HG03135 (cell line): ENCODE results near the gene AREL1.

Source experiments
- ATAC-seq: cut with Tn5 transposase; IDR thresholded peaks from one replicate; pipeline ENCODE4 v1.9.1; 2021; ENCODE audit warnings: mild to moderate bottlenecking, moderate library complexity; ENCODE audit not compliant: unreplicated experiment

The AREL1 gene

DNA sequence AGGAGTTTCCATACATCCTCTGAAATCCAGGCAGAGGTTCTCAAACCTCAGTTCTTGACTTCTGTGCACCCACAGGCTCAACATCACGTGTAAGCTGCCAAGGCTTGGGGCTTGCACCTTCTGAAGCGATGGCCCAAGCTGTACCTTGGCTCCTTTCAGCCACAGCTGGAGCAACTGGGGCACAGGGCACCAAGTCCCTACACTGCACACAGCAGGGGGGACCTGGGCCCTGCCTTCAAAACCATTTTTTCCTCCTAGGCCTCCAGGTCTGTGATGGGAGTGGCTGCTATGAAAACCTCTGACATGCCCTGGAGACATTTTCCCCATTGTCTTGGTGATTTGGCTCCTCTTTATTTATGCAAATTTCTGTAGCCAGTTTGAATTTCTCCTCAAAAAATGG is 10.6 kb downstream of the AREL1 start:
- no peak for ATAC-seq

DNA sequence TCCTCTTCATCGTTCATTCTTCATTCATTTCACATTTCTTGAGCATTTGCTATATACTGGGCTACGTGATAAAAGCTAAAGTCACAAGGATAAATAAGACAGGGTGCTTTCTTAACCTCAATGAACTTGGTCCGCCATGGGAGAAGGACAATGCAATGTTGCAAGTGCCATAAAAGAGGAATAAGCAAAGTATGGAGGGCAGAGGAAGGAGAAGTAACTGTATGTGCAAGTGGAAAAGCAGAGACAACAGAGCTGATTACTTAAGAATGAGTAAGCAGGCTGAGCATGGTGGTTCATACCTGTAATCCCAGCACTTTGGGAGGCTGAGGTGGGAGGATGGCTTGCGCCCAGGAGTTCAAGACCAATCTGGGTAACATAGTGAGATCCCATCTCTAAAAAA is 14.4 kb downstream of the AREL1 start:
- ATAC-seq, result no peak

DNA sequence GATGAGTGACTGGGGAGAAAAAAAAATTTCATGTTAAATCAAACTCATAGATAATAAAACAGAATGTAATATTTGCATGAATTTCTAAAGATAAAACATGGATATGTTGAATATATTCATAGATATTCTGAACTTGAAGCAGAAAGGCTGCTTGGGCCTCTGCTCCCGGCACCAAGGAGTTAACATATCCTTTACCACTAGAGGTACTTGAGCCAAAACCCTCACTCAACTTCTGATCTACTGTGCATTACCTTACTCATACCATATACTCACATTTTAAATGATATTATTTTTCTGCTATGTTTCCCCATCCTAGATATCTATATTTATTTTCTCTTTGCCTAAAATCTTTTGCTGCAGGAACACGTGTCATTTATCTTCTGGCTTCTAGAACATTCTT is 14.9 kb downstream of the AREL1 start:
- no peak for ATAC-seq

DNA sequence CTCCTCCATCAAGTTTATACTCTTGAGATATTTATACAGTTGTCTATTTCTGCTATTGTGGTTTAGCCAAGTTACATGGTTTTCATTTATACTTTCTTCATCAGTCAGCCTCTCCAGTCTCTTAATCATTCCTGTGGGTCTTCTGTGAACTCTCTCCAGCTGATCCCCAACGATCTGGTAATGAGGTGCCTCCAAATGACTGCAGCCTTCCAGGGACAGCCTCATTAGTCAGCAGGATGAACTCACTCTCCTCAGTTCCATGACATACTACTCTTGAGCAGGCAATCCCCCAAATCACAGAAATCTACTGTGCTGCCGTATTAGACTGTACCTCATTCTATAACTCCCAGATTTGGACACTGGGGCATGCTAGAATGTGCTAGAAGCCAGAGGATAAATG is 15.3 kb downstream of the AREL1 start:
- ATAC-seq, result no peak

DNA sequence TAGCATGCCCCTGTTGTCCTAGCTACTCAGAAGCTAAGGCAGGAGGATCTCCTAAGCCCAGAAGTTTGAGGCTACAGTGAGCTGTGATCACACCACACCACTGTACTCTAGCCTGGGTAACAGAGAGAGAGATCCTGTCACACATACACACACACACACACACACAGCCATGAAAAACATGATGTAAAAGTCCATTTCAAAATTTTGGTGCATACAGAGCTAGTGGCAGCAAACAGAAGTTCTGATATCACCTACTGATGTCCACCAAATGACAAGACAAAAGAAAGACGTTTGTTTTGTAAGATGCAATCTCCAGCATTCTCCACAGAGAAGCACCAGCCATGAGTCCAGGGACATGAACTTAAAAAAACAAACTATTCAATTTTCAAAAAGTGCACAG is 15.9 kb downstream of the AREL1 start:
- ATAC-seq, result no peak

DNA sequence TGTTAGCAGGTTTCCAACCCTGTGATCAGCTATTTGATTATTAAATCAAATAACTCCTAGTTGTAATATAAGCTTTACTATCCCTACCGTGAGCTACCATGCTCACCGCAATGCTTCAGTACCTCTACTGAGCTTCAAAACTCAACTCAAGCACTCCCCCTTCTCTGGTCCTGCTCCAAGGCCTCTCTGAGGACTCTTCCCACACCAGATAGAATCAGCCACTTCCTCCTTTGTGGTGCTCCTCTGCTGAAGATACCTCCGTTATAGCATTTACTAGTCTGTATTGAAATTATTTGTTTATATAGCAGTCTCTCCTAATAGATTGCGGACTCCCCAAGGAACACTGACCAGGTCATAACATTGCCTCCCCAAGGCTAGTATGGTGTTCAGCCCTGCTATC is 17.5 kb downstream of the AREL1 start:
- ATAC-seq, result no peak

DNA sequence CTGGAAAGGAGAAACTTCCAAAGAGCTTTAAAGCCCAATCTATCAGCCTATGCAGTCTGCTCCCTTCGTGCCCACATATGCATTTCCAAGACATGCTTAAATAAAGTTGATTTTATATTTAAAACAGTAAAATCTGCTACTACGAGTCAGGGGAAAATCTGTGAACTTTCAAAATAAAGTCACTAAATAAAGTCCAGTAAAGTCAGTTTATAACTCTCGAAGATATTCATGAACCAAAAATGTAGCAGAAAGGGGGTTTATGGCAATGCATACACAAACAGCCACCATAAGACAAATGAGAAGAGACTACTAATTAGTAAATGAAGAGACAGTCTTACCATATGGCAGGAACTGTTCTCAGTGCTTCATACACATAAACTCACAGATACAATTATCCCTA is 19.7 kb downstream of the AREL1 start:
- no peak for ATAC-seq

DNA sequence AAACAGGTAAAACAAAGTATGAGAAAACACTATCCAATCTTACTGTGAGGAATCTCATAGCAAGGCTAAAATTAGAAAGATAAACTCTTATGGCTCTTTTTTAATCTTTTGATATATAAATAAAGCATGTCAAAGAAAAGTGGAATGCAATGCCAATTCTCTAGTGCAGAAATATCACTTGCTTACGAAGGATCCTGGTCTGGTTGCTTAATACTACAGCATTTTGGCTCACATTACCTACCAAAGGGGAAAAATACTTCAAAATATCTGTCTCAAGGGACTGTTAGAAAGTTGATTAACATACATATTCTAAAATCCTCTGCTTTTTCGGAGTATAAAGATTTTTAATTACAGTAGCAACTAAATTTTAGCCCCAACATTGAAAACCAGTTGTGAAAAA is 21.4 kb downstream of the AREL1 start:
- ATAC-seq, result no peak

DNA sequence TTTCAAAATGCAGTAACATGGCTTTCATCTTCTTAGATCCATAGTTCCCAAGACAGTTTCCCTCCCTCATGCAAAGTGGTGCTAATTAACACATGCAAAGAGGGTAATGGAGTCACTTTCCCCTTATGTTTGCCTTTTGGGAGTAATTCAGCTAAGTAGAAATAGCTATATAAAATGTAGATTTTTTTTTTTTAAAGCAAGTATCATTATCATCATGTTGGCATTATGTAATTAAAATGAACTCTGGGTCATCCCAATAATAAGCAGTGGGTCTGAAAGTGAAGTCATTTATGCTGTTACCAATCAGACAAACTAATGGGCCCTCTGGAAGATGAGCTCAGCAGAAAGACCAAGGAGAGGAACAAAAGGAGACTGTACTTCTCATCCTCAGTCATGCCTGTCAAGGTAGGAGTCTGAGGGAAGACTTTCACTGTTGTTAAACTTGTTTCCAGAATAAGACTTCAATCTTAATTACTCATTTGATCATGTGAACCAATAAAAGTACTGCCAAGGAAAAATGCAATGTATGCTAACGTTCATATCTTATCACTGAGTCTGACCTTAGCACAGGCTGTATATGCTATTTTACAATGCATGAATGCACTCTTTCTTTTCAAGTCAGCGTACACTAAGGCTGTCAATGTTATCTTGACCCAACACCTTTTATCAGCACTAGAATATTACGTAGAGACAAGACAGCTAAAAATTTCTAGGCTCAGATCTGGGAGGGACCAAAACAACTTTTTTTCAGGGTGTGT is 26.8 kb downstream of the AREL1 start:
- ATAC-seq, result no peak

DNA sequence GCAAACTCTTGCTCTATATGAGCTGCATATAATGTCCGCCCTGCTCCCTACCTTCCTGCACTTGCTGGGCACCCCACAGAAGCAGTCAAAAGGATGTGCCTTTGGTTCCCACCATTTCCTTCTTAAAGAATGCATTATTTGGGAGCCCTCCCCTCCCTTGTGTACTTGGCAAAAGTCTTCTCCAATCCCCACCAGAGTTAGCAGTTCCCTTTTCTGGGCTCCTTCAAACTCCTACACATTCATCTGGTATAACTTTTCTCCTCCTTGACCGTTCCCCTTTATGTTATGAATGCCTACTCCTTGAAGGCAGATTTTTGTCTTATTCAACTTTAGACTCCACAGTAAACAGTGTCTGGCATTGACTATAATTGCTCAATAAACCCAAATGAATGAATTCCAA is 27.8 kb downstream of the AREL1 start:
- ATAC-seq, result no peak

DNA sequence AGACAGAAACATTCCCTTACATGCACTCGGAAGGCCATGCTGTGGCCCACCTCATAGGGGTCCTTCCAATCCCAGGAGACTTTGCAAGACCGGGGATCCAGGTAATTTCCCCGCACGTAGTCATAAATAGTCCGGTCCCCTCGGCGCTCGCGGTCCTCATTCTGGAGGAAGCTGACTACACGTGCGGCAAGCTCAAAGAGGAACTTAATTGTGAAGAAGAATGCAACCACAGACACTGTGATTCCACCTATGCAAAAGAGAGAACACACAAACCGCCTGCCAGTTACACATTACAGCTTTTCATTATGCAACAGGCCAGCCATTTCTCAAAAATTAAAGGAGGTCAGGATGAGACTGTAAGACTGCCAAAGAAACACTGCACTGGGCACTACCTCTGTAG is 28.4 kb downstream of the AREL1 start:
- ATAC-seq, result peak; percentile 71

DNA sequence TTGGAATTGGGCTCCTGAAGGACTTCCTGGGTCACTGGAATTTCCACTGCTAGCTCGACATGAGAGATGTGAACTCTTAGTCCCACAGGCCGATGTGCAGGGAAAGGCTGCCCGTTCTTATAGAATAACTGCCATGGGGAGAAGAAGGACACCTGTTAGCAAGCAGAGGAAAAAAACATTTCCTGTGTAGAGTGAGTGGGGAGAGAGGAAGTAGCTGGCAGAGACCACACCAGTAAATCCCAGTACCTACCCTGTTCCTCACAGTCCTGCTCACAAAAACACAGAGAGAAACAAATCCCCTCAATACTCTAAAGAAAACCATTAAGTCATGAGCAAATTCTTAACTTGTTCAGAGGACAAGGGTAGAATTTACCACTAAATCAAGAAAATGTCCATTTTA is 29.5 kb downstream of the AREL1 start:
- ATAC-seq, result no peak

DNA sequence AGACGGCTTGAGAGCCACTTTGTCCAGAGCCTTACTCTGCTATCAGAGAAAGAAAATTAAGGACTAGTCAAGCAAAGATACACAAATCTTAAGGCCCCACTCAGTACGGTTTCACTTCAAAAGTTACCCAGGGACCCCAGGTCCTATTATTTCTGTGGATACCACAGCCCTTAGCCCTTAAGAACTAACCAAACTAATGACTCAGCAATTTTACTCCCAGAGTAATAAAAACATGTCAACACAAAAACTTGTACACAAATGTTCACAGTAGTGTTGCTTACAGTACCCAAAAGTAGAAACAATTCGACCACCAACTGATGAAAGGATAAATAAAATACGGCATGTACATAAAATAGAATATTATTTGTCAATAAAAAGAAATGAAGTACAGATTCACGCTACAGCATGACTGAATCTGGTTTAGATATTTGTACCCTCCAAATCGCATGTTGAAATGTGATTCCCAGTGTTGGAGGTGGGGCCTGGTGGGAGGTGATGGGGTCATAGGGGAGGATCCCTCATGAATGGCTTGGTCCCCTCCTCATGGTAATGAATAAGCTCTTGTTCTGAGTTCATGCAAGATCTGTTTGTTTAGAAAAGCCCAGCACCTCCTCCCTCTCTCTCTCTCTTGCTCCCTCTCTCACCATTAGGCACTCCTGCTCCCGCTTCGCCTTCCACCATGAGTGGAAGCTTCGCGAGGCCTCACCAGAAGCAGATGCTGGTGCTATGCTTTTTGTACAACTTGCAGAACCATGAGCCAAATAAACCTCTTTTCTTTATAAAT is 30.5 kb downstream of the AREL1 start:
- ATAC-seq, result no peak

DNA sequence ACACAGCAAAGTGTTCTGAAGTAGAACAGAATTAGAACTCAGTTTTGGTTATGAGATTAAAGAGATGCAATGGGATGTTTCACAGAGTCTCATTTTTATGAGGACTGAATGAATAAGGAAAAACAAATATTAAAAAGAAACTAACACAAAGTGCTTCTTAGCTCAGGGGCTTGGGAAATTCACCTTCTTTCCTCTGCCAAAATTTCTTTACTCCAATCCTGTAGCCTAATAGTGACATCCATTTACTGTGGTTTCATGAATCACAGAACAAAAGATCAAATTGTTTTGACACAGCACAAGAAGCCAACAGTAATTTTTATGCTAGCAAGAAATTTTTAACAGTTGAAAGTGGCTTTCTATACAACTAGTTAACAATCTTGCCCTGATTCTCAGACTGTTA is 37.7 kb downstream of the AREL1 start:
- no peak for ATAC-seq

DNA sequence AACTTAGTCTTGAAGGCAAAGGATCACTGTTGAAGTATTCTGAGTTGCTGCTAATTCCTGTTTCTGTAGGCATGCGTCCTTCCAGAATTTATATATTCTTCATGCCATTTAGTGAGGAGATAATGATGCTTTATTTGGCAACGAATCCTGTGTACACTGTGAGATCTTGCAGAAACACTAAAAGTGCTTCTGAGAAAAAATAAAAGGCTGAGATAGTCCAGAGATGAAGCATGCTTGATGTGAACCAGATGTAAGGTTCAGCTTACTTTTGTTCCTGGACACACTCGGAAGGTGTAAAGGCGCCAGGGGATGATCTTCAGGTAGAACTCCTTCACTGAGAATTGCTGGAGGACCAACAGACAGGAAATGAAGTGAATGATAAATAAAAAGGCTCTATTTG is 39.1 kb downstream of the AREL1 start:
- ATAC-seq, result no peak

DNA sequence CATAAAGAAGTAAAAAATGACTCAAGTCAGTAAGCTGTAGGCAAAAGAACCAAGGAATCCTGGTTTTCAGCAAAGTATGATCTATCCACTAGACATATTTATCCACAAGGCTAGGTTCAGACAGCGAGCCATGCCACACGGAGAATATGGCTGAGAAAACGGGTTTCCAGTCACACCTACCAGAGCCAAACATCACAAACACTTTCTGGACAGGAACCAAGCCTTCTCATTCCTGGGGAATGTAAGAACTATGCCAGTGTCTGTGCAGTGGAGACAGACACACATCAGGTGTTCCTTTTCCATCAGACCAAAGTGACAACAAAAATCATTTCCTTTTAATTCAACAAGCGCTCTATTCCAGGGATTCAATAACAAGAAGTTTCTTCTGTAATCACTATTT is 41.1 kb downstream of the AREL1 start:
- no peak for ATAC-seq

DNA sequence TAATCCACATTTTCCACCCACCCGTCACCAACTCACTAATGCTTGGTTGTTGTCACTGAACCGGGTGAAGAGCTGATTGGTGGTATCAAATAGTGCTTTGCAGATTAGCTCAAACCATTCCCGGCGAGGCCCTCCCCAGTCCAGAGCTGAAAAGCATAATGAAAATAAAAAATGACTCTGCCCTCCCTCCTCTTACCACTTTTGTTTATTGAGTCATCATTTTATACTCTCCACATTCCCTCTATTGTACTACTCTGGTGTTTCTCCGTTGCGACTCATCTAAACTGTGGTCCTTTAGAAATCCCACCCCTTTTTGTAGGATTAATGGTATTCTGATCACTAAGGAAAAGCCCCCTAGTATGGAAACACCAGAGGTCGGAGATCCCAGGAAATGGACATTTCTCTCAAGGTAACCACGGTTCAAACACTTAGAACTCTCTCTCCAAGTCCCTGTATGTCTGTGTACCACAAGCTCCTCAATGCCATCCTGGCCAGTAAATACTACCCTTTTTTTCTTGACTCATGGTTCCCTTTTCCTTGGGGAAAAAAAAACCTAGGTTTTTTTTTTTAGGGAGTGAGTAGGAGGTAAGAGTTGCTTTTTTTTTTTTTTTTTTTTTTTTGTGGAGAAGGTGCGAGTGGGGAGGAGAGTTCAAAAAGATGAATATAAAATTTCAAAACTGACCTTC is 42.0 kb downstream of the AREL1 start:
- no peak for ATAC-seq

DNA sequence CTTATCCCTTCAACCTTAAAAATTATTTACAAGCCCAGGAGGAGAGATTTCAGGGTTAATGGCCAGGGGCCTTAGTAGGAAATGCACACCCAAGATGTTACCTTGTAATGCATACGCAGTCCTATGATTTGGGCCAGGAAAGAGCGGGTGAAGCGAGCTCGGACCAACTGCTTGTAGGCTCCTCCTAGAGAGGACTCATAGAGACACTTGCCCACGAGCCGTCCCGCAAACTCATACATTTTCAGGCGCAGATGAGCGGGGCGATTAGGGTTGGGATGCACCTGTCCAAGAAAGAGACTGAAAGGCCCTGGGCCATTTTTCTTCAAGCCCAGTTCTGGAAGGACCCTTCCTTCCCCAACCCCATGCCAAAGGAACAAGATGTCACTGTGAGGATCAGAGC is 43.0 kb downstream of the AREL1 start:
- no peak for ATAC-seq

DNA sequence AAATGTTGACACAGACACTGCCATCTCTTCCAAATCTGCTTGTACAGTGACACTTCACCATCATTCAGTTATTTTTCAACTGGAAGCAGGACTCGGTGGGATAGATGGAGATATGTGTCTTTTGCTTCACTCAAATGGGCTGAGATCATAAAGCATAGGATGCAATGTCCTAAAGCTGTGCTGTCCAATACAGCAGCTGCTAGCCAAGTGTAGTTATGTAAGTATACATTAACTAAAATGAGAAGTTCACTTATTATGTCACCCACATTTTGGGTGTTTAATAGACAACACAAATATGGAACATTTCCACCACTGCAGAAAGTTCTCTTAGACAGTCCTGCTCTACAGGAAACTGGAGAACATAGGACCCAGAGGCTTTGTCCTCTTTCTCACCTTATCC is 43.6 kb downstream of the AREL1 start:
- no peak for ATAC-seq

DNA sequence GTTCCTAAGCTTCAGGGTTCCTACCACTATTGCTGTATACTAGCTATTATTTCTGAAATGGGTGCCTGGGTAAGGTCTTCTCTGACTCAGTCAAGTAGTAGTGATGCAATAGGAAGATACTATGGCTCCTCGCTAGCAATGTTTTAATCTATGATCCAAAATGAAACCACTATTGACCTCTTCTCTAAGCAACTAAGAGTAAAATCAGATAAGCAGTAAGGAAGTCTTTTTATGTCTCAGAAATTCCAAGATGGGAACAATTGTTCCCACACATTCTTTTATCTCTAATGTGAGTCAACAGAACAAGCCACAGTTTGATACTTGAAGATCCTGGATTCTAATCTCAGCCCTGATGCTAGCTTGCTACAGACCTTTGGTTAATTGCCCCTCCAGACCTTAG is 45.1 kb downstream of the AREL1 start:
- ATAC-seq, result no peak

DNA sequence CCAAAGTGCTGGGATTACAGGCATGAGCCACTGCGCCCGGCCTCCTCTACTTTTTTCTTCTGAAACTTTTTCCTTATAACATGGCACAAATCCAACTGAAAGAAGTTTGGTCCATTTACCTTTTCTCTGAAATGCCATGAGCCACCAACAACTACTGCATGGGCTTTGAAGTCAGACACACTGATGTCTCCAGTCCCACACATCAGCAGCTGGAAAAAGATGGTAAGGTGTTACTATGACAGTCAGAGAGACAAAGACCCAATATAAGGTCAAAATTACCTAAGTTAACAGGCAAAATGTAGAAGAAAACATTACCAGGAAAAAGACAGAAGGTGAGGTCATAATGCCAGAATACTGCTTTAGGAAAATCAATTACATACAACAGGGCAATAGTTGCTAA is 48.2 kb downstream of the AREL1 start:
- no peak for ATAC-seq

DNA sequence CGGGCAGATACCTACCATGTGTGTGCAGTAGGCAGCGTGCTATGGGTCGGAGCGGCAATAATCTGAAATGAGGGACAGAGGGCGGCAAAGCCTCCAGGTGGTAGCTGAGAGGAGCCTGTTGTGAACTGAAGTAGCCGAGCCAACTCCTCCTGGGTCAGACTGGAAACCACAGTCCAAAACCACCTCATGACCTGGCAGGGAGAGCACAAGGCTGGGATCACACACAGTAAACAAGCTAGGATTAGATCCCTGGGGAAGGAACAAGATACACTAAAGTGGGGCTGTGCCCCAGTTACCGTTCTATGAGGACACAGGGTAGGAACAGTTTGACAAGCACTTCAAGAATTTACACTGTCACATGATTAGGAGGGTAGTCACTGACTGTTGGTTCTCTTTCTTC is 49.0 kb downstream of the AREL1 start:
- ATAC-seq, result no peak
